Sigmoid colon (tissue), 7 donors: ENCODE results near the gene CLIC4. TPM values are rescaled to one million over a fixed set of nuclear protein-coding genes. Genes with fewer than 3 reads are reported as not detected.
A peak's percentile ranks its signal among the peaks of the same experiment; 100 is the strongest.

Experiments used
- DNase-seq: peaks from one replicate; pipeline ENCODE4 v3.0.0-alpha.2; 2019
- H3K27ac ChIP-seq, 4 donors: fragments of 200-600 bp; sonication (generic); one replicate each; pipeline ENCODE4 v1.5.1; 2016 to 2019; ENCODE audit warnings: mild to moderate bottlenecking in 1 of 4
- H3K27me3 ChIP-seq, 3 donors: fragments of 200-600 bp; sonication (generic); one replicate each; pipeline ENCODE4 v1.5.1; 2019; ENCODE audit warnings: mild to moderate bottlenecking in 1 of 3
- H3K36me3 ChIP-seq, 4 donors: fragments of 200-600 bp; sonication (generic); one replicate each; pipeline ENCODE4 v1.5.1; 2016 to 2019
- H3K4me1 ChIP-seq, 4 donors: fragments of 200-600 bp; sonication (generic); one replicate each; pipeline ENCODE4 v1.5.1; 2017 to 2019
- H3K4me3 ChIP-seq, 4 donors: fragments of 200-600 bp; sonication (generic); one replicate each; pipeline ENCODE4 v1.5.1; 2017 to 2019; ENCODE audit warnings: mild to moderate bottlenecking in 2 of 4, moderate library complexity in 1 of 4
- H3K9me3 ChIP-seq, 4 donors: fragments of 200-600 bp in 3 of 4; sonication (generic) in 3 of 4; one replicate each; pipeline versions ENCODE4 v1.5.1 to v1.6.1; 2013 to 2019
- EP300 ChIP-seq, 4 donors: sonication (generic); formaldehyde crosslinking; IDR thresholded peaks; one replicate each; pipeline ENCODE4 v1.6.1; 2017; ENCODE audit warnings: antibody characterized with exemption in 4 of 4
- POLR2A ChIP-seq, 2 donors: fragments of 450-650 bp; IDR thresholded peaks; one replicate each; pipeline ENCODE4 v1.6.1; 2016; ENCODE audit warnings: antibody characterized with exemption in 2 of 2, mild to moderate bottlenecking in 2 of 2, moderate library complexity in 2 of 2
- POLR2AphosphoS5 ChIP-seq, 4 donors: sonication (generic); formaldehyde crosslinking; IDR thresholded peaks; one replicate each; pipeline ENCODE4 v1.6.1; 2017; ENCODE audit warnings: antibody characterized with exemption in 4 of 4
- WGBS, 2 donors: extraction: QIAGEN DNeasy Blood & Tissue Kit; methylation state at CpG; one replicate each; pipeline ENCODE4 v1.1.7; 2013; 5-methylcytosine and 5-hydroxymethylcytosine counted together
- intact Hi-C: fragments of 100-400 bp; cut with DNase I; formaldehyde crosslinking; loops from one replicate; pipeline ENCODE4 v1.15.1; 2023
- polyA plus RNA-seq, 3 donors: library from polyadenylated mRNA; stranded (reverse); fragments of 200-250 nt; gene quantifications; one replicate each; pipeline ENCODE4 v1.2.3, GENCODE V29; 2013
- total RNA-seq, 4 donors: library from RNA; depleted of rRNA; stranded (reverse); fragments of >200 nt; gene quantifications; one replicate each; pipeline ENCODE4 v1.1.0, GENCODE V29; 2016
- TF ChIP-seq, protein P1 (sequence below), 4 experiments: fragments of 450-650 bp in 3 of 4; fragments of 200-600 bp in 1 of 4; IDR thresholded peaks; one replicate each; pipeline ENCODE4 v1.5.1; 2016 to 2019; ENCODE audit warnings: antibody characterized with exemption in 4 of 4, mild to moderate bottlenecking in 3 of 4, moderate library complexity in 2 of 4
- donor health status: healthy with polysubstance abuse.
- donor health status: Bipolar disorder and iron deficiency.
- donor health status: healthy.

Gene CLIC4
- total and polyA plus RNA-seq, 7 donors: 37.8 to 443 (median 334) TPM

DNA sequence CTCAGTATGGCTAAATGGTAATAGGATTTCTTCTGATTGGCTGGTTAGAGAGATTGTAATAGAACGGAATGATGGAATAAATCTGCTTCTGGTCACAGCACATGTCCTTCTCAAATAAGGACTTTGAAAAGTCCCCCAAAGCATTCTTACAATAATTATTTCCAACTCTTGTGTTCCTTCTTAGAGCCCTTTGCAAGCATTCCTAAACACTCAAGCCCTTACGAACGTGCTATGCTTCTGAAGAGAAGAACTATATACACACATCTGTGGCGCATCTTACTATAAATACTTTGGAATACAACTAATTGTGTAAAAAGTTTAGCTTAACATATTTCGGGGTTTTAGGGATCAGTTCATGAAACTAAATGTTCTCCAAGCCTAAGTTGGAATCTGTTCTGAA lies 25.6 kb downstream of the CLIC4 start:
- peaks cover 0 to 41% (median 40%) of the 10 kb centered on the region in 4 donors for H3K4me1 ChIP-seq
- peak overlapping the region in 2 of 4 donors; percentile 12 to 15 for H3K4me3 ChIP-seq
- DNase-seq: no peak
- WGBS, 2 donors: 79 to 82% methylated on average over 5 of the region's 5 CpGs
- TF ChIP-seq POLR2AphosphoS5 (IDR thresholded peaks at IDR 0.05): peak in 1 of 4 donors; percentile 20
- TF ChIP-seq, protein P1, sequence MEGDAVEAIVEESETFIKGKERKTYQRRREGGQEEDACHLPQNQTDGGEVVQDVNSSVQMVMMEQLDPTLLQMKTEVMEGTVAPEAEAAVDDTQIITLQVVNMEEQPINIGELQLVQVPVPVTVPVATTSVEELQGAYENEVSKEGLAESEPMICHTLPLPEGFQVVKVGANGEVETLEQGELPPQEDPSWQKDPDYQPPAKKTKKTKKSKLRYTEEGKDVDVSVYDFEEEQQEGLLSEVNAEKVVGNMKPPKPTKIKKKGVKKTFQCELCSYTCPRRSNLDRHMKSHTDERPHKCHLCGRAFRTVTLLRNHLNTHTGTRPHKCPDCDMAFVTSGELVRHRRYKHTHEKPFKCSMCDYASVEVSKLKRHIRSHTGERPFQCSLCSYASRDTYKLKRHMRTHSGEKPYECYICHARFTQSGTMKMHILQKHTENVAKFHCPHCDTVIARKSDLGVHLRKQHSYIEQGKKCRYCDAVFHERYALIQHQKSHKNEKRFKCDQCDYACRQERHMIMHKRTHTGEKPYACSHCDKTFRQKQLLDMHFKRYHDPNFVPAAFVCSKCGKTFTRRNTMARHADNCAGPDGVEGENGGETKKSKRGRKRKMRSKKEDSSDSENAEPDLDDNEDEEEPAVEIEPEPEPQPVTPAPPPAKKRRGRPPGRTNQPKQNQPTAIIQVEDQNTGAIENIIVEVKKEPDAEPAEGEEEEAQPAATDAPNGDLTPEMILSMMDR (IDR thresholded peaks at IDR 0.05): no peak
- intact Hi-C loops: loop anchor here (2.0 kb wide), 1 partner anchor 24 kb away; no protein-coding TSS in a partner anchor
- H3K27me3 ChIP-seq: no peaks in the 10 kb centered on the region
- H3K36me3 ChIP-seq: no peaks in the 10 kb centered on the region
- peak overlapping the region; percentile 83 to 94 (median 89) for H3K27ac ChIP-seq
- no peaks in the 10 kb centered on the region for H3K9me3 ChIP-seq

DNA sequence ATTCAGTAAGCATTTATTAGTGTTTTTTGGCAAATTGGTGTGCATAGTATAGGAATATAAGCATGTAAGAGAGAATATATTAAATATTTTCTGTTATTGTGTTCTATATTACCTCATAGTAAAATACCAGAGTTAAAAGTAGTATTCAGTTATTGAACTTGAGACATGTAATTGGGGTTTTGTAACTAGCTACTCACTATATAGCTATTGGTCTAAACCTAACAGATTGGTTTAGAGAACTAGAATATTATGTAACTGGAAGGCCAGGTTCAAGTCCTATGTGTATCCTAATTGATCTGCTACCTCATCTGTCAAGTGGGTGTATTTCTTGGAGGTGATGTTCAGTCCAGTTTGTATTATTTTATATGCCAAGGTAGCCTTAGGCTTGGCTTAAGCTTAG lies 26.3 kb downstream of the CLIC4 start:
- Histone ChIP-seq H3K27me3 (no peaks in the 10 kb centered on the region), H3K4me3 (no peak overlapping the region), H3K4me1 (peaks cover 0 to 45% (median 44%) of the 10 kb centered on the region in 4 donors), H3K36me3 (no peaks in the 10 kb centered on the region), H3K9me3 (no peaks in the 10 kb centered on the region), H3K27ac (peak overlapping the region; percentile 83 to 94 (median 89))
- no peak for DNase-seq
- intact Hi-C loops: loop anchor here (2.0 kb wide), 1 partner anchor 25 kb away; no protein-coding TSS in a partner anchor
- no peak for TF ChIP-seq EP300 (IDR thresholded peaks at IDR 0.05)
- TF ChIP-seq POLR2A (IDR thresholded peaks at IDR 0.05): no peak
- TF ChIP-seq, protein P1 (IDR thresholded peaks at IDR 0.05): no peak
- no peak for TF ChIP-seq POLR2AphosphoS5 (IDR thresholded peaks at IDR 0.05)

DNA sequence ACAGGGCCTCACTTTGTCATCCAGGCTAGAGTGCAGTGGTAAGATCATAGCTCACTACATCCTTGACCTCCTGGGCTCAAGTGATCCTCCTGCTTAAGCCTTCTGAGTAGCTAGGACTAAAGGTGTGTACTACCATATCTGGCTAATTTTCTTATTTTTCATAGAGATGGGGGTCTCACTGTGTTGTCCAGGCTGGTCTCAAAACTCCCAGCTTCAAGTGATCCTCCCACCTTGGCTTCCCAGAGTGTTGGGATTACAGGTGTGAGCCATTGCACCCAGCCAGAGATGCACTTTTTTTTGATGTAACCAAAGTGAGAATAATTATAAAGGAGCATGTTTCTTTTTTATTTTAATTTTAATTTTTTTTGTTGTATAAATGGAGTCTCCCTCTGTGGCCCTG lies 28.4 kb downstream of the CLIC4 start:
- no peaks in the 10 kb centered on the region for H3K9me3 ChIP-seq

DNA sequence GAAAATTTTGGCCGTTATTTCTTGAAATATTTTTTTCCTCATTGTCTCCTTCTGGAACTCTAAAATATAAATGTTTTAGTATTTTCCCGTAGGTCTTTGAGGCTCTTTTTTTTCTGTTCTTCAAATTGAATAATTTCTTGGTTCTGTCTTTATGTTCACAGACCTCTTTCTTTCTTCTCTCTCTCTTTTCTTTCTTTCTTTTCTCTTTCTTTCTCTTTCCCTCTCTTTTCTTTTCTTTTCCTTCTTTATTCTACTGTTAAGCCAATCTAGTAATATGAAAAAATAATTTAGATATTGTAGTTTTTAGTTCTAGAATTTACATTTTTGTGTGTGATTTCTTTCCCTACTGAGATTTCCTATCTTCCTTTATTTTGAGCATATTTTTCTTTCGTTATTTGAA lies 30.1 kb downstream of the CLIC4 start:
- TF ChIP-seq, protein P1 (IDR thresholded peaks at IDR 0.05): no peak
- TF ChIP-seq POLR2AphosphoS5 (IDR thresholded peaks at IDR 0.05): no peak
- TF ChIP-seq EP300 (IDR thresholded peaks at IDR 0.05): no peak
- Histone ChIP-seq H3K36me3 (no peaks in the 10 kb centered on the region), H3K27me3 (no peaks in the 10 kb centered on the region), H3K4me3 (no peak overlapping the region), H3K27ac (peak overlapping the region in 3 of 4 donors; percentile 2 to 66 (median 24)), H3K9me3 (no peaks in the 10 kb centered on the region), H3K4me1 (peaks cover 0 to 68% (median 51%) of the 10 kb centered on the region in 4 donors)
- intact Hi-C loops: no loop called here
- 91 to 93% methylated on average over 3 of the region's 3 CpGs for WGBS, 2 donors
- DNase-seq: no peak

More for the DNA sequence above, 28.4 kb downstream of the CLIC4 start:
- H3K4me1 ChIP-seq: peaks cover 0 to 65% (median 51%) of the 10 kb centered on the region in 4 donors
- peak overlapping the region in 3 of 4 donors; percentile 89 to 94 (median 89) for H3K27ac ChIP-seq
- H3K4me3 ChIP-seq: no peak overlapping the region
- DNase-seq: no peak
- TF ChIP-seq, protein P1 (IDR thresholded peaks at IDR 0.05): no peak
- TF ChIP-seq EP300 (IDR thresholded peaks at IDR 0.05): no peak
- TF ChIP-seq POLR2A (IDR thresholded peaks at IDR 0.05): no peak
- TF ChIP-seq POLR2AphosphoS5 (IDR thresholded peaks at IDR 0.05): no peak
- no peaks in the 10 kb centered on the region for H3K27me3 ChIP-seq
- H3K36me3 ChIP-seq: no peaks in the 10 kb centered on the region
- intact Hi-C loops: no loop called here

DNA sequence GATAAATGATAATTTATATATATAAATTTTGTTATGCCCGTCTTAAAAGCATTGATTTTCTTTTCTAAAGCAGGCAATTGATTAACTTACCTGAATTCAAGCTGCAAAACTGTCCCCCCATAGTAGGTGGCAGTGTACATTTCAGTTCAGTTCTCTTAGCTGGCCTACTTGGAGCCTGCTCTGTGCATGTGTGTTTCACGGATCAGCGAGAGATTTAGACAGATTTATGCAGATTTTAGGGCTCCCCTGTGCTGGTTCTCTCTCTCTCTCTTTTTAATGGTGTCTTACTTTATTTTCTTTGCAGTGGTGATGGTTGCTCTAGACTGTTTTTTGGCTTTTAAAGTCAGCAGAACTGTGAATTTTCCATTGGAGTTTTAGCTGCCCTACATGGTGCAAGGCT lies 30.7 kb downstream of the CLIC4 start:
- no peak overlapping the region for H3K4me3 ChIP-seq
- intact Hi-C loops: no loop called here
- peaks cover 0 to 68% (median 48%) of the 10 kb centered on the region in 4 donors for H3K4me1 ChIP-seq

More for the DNA sequence above, 30.7 kb downstream of the CLIC4 start:
- Histone ChIP-seq H3K27ac (peak overlapping the region in 3 of 4 donors; percentile 2 to 66 (median 24)), H3K36me3 (no peaks in the 10 kb centered on the region), H3K27me3 (no peaks in the 10 kb centered on the region), H3K9me3 (no peaks in the 10 kb centered on the region)
- TF ChIP-seq, protein P1 (IDR thresholded peaks at IDR 0.05): no peak
- no peak for TF ChIP-seq POLR2A (IDR thresholded peaks at IDR 0.05)
- no peak for TF ChIP-seq EP300 (IDR thresholded peaks at IDR 0.05)
- TF ChIP-seq POLR2AphosphoS5 (IDR thresholded peaks at IDR 0.05): no peak
- 87 to 94% methylated on average over 3 of the region's 3 CpGs for WGBS, 2 donors
- no peak for DNase-seq
